GM12801 (cell line): Measurements from ENCODE around the gene RAB31.

ENCODE experiments used
- CTCF ChIP-seq: IDR thresholded peaks from one replicate; pipeline ENCODE4 v1.5.1; 2011; ENCODE audit warnings: control low read depth; ENCODE audit not compliant: insufficient read length; ENCODE audit errors: extremely low read depth

Gene RAB31

GRCh38 chr18:9790261-9790660 is 82.2 kb downstream of the RAB31 start:
- TF ChIP-seq CTCF: no peak

GRCh38 chr18:9791991-9792390 is 83.9 kb downstream of the RAB31 start:
- TF ChIP-seq CTCF: no peak

GRCh38 chr18:9792565-9793245 is 84.6 kb downstream of the RAB31 start:
- no peak for TF ChIP-seq CTCF

GRCh38 chr18:9796011-9796410 is 87.9 kb downstream of the RAB31 start:
- TF ChIP-seq CTCF: no peak

- no peak for TF ChIP-seq CTCF
Observed at GRCh38 chr18:9796935-9797549, 88.9 kb downstream of the RAB31 start.

GRCh38 chr18:9802175-9803062 is 94.3 kb downstream of the RAB31 start:
- no peak for TF ChIP-seq CTCF

GRCh38 chr18:9803063-9803697 is 95.1 kb downstream of the RAB31 start:
- no peak for TF ChIP-seq CTCF
